HUES6 (cell line): Measurements from ENCODE around the gene CALCB.

Source experiments
- H3K27ac ChIP-seq: 2 replicates; pipeline ENCODE4 v1.7.0; 2013; ENCODE audit warnings: low read depth, mild to moderate bottlenecking, low read length, inconsistent platforms
- H3K27me3 ChIP-seq: 2 replicates; pipeline ENCODE4 v1.6.1; 2013; ENCODE audit warnings: low read length; ENCODE audit not compliant: control insufficient read depth, insufficient read depth
- H3K36me3 ChIP-seq: 2 replicates; pipeline ENCODE4 v1.6.1; 2013; ENCODE audit warnings: low read length; ENCODE audit not compliant: control insufficient read depth, insufficient read depth
- H3K4me1 ChIP-seq: 2 replicates; pipeline ENCODE4 v1.6.1; 2013; ENCODE audit warnings: low read length; ENCODE audit not compliant: control insufficient read depth, insufficient read depth
- H3K4me3 ChIP-seq: 2 replicates; pipeline ENCODE4 v1.5.1; 2013; ENCODE audit warnings: low read depth, low read length
- H3K9ac ChIP-seq: one replicate; pipeline ENCODE4 v1.6.1; 2013; ENCODE audit warnings: mild to moderate bottlenecking, low read length
- H3K9me3 ChIP-seq: 2 replicates; pipeline ENCODE4 v1.6.1; 2013; ENCODE audit warnings: low read depth, low read length; ENCODE audit not compliant: control insufficient read depth, insufficient read depth

The CALCB gene

DNA sequence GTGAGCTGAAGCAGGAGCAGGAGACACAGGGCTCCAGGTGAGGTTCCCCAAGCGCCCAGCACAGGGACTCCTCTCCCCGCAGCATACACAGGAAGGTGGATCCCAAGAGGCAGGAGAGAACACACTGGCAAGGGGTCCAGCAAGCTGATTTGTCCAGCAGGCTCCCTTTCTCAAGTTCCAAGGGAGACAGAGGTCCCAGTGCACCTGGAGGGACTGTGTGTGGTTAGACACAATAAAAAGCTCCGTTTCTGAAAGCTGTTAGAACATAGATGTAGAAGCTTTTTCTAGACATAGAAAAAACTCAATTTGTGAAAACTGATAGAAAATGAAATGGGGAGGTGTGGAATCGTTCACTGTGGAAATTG lies 1.8 kb downstream of the CALCB start:
- peaks cover 32% of the 10 kb centered on the region for H3K27me3 ChIP-seq
- peaks cover 11% of the 10 kb centered on the region for H3K9me3 ChIP-seq
- H3K9ac ChIP-seq, result no peak overlapping the region
- H3K4me1 ChIP-seq, result peaks cover 12% of the 10 kb centered on the region; the same call in 1 of the 2 replicates
- H3K27ac ChIP-seq, result no peak overlapping the region
- no peaks in the 10 kb centered on the region for H3K36me3 ChIP-seq
- no peak overlapping the region for H3K4me3 ChIP-seq

DNA sequence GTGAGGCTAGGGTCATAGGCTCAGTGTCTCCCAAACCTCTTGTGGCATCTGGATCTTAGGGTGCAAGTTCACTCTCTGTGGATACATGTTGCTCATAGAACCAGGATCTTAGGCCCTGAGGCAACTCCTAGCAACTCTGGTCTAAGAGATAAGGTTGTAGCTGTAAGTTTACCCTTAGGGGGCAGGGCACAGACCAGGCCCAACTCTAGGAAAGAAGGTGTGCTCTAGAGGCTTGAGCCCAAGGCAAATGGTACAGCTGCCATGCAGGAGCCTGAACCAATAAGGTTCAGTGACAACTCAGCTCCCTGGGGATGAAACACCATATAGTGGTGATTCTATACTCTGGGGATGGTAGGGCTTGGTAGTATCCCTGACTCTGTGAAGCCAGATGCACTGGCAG lies 17.8 kb downstream of the CALCB start:
- Histone ChIP-seq H3K4me3 (no peak overlapping the region), H3K9me3 (no peaks in the 10 kb centered on the region), H3K27ac (no peak overlapping the region), H3K27me3 (no peaks in the 10 kb centered on the region), H3K4me1 (no peaks in the 10 kb centered on the region), H3K36me3 (no peaks in the 10 kb centered on the region), H3K9ac (no peak overlapping the region)

DNA sequence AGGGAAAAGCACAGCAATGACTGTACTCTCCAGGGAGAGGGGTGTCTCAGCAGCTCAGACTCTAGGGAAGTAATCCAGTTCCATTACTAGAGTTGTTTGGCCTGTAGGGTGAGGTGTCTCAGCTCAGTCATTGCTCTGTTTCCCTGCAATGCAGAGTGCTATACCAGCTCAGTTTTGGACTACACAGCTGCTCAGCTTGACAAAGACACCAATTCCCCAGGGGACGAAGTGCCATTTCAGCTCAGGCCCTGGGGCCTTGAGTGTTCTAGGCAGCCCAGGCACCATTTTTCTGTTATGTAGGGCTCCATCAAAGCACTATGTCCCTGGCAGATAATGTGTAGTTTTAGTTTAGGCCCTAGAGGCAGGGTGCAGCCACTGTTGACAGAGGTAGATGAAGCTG lies 18.2 kb downstream of the CALCB start:
- Histone ChIP-seq H3K27me3 (no peaks in the 10 kb centered on the region), H3K9ac (no peak overlapping the region), H3K4me1 (no peaks in the 10 kb centered on the region), H3K27ac (no peak overlapping the region), H3K36me3 (no peaks in the 10 kb centered on the region), H3K9me3 (no peaks in the 10 kb centered on the region), H3K4me3 (no peak overlapping the region)

DNA sequence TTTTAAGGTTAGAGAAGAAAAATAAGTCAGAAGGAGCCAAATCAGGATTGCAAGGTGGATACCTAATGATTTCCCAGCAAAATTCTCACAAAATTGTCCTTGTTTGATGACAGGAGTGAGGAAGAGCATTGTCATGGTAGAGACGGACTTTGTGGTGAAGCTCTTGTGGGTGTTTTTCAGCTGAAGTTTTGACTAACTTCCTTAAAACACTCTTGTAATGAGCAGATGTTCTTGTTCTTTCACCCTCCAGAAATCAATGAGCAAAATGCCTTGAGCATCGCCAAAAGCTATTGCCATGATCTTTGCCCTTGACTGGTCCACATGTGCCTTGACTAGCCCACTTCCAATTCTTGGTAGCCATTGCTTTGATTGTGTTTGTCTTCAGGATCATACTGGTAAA lies 20.0 kb downstream of the CALCB start:
- Histone ChIP-seq H3K27ac (no peak overlapping the region), H3K9me3 (no peaks in the 10 kb centered on the region), H3K4me3 (no peak overlapping the region), H3K36me3 (no peaks in the 10 kb centered on the region), H3K9ac (no peak overlapping the region), H3K4me1 (no peaks in the 10 kb centered on the region), H3K27me3 (no peaks in the 10 kb centered on the region)

DNA sequence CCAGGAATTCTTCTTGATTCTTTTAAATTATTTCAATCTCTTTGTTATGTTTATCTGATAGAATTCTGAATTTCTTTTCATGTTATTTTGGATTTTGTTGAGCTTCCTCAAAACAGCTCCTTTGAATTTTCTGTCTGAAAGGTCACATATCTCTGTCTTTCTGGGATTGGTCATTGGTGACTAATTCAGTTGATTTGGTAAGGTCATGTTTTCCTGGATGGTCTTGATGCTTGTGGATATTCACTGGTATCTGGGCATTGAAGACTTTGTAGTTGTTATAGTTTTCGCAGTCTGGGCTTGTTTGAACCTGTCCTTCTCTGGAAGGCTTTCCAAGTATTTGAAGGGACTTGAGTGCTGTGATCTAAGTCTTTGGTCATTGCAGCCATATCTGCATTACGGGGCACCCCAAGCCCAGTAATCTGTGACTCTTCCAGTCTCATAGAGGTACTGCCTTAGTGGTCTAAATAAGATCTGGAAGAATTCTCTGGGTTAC lies 22.4 kb downstream of the CALCB start:
- Histone ChIP-seq H3K27me3 (no peaks in the 10 kb centered on the region; the same call in 1 of the 2 replicates), H3K36me3 (no peaks in the 10 kb centered on the region), H3K9ac (no peak overlapping the region), H3K4me1 (no peaks in the 10 kb centered on the region), H3K27ac (no peak overlapping the region), H3K4me3 (no peak overlapping the region), H3K9me3 (no peaks in the 10 kb centered on the region)

DNA sequence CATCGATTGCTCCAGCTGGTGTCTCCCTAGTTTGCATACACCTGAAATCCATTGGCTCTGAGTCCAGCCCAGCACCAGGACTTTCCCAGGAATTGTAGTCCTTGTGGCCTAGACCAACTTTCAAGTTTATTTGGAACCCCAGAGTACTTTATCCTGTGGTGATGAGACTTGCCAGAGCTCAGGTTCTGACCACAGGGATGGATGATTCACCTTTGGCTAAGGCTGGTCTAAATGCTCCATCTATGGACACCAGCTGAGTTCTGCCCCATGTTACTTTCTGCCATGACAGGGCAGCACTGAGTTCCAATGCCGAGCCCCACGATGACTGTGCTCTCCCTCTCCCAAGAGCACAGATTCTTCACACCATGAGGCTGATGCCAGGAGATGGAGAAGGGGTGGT lies 24.0 kb downstream of the CALCB start:
- H3K4me1 ChIP-seq, result no peaks in the 10 kb centered on the region
- H3K9ac ChIP-seq, result no peak overlapping the region
- no peaks in the 10 kb centered on the region for H3K9me3 ChIP-seq
- no peaks in the 10 kb centered on the region for H3K36me3 ChIP-seq
- no peak overlapping the region for H3K4me3 ChIP-seq
- no peaks in the 10 kb centered on the region; the same call in 1 of the 2 replicates for H3K27me3 ChIP-seq
- no peak overlapping the region for H3K27ac ChIP-seq

DNA sequence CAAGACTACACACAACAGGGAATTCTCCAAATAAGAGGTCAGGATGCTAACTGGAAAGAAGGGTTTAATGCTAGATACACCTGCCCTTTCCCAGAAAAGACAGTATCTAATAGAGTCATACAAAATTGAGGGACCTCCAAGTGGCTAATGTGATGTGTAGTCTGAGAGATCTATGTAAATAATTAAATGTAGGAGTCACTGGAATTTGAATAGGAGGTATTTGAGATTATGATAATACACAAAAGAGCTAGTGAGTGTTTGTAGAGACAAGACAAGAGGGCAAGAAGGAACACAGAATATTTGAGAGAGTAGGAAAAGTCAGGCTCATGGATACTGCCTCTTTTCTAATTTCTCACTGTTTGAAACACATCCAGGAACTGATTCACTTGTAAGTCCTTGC lies 25.9 kb downstream of the CALCB start:
- Histone ChIP-seq H3K36me3 (no peaks in the 10 kb centered on the region), H3K27me3 (no peaks in the 10 kb centered on the region; the same call in 1 of the 2 replicates), H3K4me3 (no peak overlapping the region), H3K27ac (no peak overlapping the region), H3K9ac (no peak overlapping the region), H3K9me3 (peaks cover 4% of the 10 kb centered on the region; the same call in 1 of the 2 replicates), H3K4me1 (no peaks in the 10 kb centered on the region)

DNA sequence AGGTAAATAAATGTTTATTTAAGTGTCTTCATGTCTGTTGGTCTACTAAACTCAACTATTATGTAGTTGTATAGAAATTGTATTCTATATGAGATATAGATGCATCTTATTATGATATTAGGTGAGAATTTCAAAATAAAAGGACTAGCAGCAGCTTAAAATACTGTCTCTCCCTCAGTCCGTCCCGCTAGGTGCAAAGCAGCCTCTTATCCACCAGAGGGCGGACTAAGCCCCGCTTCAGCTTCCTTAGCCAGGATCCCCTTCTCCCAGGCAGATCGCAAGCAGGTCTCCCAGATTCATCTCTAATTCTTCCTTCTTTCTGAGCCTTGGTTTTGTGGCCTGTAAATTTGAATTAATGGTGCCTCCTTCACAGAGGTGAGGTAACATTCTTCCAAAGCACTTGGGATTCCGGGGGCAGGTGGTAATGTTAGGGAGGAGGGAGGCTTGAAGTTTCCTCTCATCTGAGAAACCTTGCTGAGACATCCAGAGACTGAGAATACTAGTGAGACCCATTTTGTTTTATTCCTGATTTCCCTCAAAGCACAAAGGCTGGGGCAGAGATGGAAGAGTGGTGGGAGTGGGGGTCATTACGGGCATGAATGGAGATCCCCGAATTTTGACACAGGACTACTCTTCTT lies 27.8 kb downstream of the CALCB start:
- Histone ChIP-seq H3K4me1 (no peaks in the 10 kb centered on the region), H3K4me3 (no peak overlapping the region), H3K27ac (no peak overlapping the region), H3K9ac (no peak overlapping the region), H3K9me3 (peaks cover 4% of the 10 kb centered on the region; the same call in 1 of the 2 replicates), H3K27me3 (no peaks in the 10 kb centered on the region; the same call in 1 of the 2 replicates), H3K36me3 (no peaks in the 10 kb centered on the region)

DNA sequence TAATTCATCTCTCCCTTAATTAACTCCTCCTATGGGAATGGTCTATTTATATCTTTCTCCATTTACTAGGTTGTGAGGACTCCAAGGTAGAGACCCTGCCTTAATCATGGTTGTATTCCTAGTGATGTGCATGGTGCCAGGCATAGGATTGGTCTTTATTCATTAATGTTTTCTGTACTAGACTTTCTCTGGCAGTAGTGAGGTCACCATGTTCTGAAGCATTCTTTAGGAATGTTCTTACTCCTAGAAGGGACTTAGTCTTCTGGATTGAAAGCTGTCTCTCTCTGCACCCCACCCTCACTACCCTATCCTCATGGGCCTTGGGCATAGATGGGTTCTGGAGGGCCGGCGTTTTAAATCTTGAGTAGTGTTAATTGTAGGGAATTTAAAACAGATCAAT lies 30.8 kb downstream of the CALCB start:
- Histone ChIP-seq H3K36me3 (no peaks in the 10 kb centered on the region), H3K9me3 (peaks cover 4% of the 10 kb centered on the region; the same call in 1 of the 2 replicates), H3K4me1 (no peaks in the 10 kb centered on the region), H3K27me3 (no peaks in the 10 kb centered on the region; the same call in 1 of the 2 replicates), H3K4me3 (no peak overlapping the region), H3K9ac (no peak overlapping the region), H3K27ac (no peak overlapping the region)

DNA sequence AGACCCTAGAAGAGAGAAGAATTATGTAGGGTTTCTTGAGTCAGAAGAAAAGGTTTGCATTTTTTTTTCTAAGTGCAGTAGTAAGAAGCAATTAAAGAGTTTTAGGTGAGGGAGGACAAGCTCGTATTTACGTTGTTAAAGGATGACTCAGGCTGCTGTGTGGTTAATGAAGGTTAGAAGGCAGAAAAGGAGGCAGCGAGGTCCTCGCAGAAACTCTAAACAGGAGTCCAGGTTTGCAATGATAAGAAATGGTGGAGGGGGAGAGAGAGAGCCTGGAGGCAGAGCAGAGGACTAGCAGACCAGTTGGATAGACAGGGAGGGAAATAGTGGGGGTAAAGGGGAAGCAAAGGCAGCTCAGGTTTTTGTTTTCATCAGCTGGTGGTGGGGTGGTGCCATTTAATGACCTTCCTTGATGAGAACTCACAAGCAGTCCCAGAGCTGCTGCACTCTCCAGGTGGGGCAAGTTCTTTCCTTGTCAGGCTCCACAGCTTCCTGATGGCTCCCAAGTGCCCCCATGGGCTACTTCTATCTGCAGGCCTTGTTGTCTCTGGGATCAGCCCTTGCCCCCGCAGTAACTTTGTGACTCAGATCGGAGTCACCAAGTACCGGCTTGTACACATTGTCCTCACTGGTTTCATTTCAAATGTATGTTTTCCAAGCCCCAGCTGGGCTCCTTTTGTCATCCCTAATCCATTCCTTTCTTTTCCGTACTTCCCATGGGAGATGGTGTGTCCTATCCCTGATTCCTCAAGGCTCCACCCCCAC lies 33.0 kb downstream of the CALCB start:
- Histone ChIP-seq H3K4me3 (no peak overlapping the region), H3K4me1 (no peaks in the 10 kb centered on the region)

More for the DNA sequence above, 33.0 kb downstream of the CALCB start:
- Histone ChIP-seq H3K36me3 (no peaks in the 10 kb centered on the region), H3K27ac (no peak overlapping the region), H3K27me3 (no peaks in the 10 kb centered on the region), H3K9ac (no peak overlapping the region), H3K9me3 (peaks cover 4% of the 10 kb centered on the region; the same call in 1 of the 2 replicates)
